ENCODE results near the gene CPXM1. TPM values are rescaled to one million over a fixed set of nuclear protein-coding genes. Genes with fewer than 3 reads are reported as not detected.

CPXM1 gene
- total RNA-seq, 2 donors from 2014 or later = 80.1 to 106 TPM

DNA sequence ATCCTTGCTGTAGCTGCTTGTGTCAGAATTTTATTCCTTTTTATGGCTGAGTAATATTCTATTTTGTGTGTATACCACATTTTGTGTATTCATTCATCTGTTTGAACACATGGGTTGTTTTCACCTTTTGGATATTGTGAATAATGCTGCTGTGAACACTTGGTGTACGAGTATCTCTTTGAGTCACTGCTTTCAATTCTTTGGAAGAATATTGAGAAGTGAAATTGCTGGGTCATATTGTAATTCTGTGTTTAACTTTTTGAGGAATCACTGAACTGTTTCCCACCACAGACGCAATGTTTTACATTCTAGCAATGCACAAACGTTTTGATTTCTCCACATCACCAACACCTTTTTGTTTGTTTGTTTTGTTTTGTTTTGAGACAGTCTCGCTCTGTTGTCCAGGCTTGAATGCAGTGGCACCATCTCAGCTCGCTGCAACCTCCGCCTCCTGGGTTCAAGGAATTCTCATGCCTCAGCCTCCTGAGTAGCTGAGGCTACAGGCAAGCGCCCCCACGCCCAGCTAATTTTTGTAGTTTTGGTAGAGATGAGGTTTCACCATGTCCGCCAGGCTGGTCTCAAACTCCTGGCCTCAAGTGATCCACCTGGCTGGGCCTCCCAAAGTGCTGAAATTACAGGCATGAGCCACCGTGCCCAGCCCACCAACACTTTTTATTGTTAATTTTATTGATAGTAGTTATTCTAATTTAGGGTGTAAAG lies 21.7 kb downstream of the CPXM1 start:
- H3K4me3 Mint-ChIP-seq = no peak overlapping the region
- no peaks in the 10 kb centered on the region for H3K9me3 Mint-ChIP-seq
- TF ChIP-seq, protein P1, sequence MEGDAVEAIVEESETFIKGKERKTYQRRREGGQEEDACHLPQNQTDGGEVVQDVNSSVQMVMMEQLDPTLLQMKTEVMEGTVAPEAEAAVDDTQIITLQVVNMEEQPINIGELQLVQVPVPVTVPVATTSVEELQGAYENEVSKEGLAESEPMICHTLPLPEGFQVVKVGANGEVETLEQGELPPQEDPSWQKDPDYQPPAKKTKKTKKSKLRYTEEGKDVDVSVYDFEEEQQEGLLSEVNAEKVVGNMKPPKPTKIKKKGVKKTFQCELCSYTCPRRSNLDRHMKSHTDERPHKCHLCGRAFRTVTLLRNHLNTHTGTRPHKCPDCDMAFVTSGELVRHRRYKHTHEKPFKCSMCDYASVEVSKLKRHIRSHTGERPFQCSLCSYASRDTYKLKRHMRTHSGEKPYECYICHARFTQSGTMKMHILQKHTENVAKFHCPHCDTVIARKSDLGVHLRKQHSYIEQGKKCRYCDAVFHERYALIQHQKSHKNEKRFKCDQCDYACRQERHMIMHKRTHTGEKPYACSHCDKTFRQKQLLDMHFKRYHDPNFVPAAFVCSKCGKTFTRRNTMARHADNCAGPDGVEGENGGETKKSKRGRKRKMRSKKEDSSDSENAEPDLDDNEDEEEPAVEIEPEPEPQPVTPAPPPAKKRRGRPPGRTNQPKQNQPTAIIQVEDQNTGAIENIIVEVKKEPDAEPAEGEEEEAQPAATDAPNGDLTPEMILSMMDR (conservative IDR thresholded peaks at IDR 0.05) = no peak
- peaks cover 7% of the 10 kb centered on the region for H3K27me3 ChIP-seq (ENCODE audit: control insufficient read depth, insufficient read depth, low read length, poor library complexity, severe bottlenecking)
- 80 to 89% methylated on average over 5 to 8 of the region's 10 CpGs for WGBS, 2 experiments (ENCODE audit: insufficient coverage in 1 of 2, insufficient read length in 1 of 2)
- no peak overlapping the region for H3K27ac ChIP-seq (ENCODE audit: low read depth, low read length)
- DNase-seq = no peak
- H3K4me1 ChIP-seq (ENCODE audit: control insufficient read depth, insufficient read depth, low read length) = no peaks in the 10 kb centered on the region
- H3K4me1 Mint-ChIP-seq = peaks cover 2% of the 10 kb centered on the region
- H3K9me3 ChIP-seq (ENCODE audit: control insufficient read depth, low read length) = no peaks in the 10 kb centered on the region
- no peak overlapping the region for H3K27ac Mint-ChIP-seq
- H3K4me3 ChIP-seq (ENCODE audit: low read length) = no peak overlapping the region
- H3K36me3 ChIP-seq (ENCODE audit: control insufficient read depth, insufficient read depth, low read length) = no peaks in the 10 kb centered on the region
- H3K36me3 Mint-ChIP-seq (ENCODE audit: low read depth) = no peaks in the 10 kb centered on the region
- H3K27me3 Mint-ChIP-seq (ENCODE audit: insufficient read depth) = peaks cover 17% of the 10 kb centered on the region
- H3K9ac ChIP-seq (ENCODE audit: extremely low read depth, low read length, poor library complexity, severe bottlenecking) = no peak overlapping the region

DNA sequence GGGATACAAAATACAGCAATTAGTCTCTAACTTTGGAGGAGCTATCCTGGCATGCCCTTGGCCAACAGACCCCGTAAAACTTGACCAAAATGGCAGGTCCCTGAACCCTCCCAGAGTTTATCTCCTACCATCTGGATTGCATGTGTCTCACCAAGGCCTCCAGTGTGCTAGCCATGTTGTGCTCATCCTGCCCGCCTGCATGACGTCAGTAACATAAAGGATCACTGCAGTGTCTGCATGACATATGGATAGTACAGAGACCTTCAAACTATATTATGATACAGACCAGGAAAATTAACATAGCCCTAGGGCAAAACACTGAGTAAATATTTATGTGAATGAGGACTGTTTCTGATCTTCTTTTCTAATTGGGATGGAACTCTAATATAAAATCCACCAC lies 25.3 kb downstream of the CPXM1 start:
- no peaks in the 10 kb centered on the region for H3K9me3 ChIP-seq (ENCODE audit: control insufficient read depth, low read length)
- 89% methylated on average over 3 of the region's 3 CpGs; no CpG with 5 or more reads in 1 of the 2 experiments for WGBS, 2 experiments (ENCODE audit: insufficient coverage in 1 of 2, insufficient read length in 1 of 2)
- TF ChIP-seq, protein P1 (conservative IDR thresholded peaks at IDR 0.05) = no peak
- no peak overlapping the region for H3K27ac Mint-ChIP-seq
- no peak overlapping the region for H3K4me3 ChIP-seq (ENCODE audit: low read length)
- no peaks in the 10 kb centered on the region for H3K9me3 Mint-ChIP-seq
- H3K27ac ChIP-seq (ENCODE audit: low read depth, low read length) = no peak overlapping the region
- H3K4me3 Mint-ChIP-seq = no peak overlapping the region
- H3K4me1 Mint-ChIP-seq = peaks cover 2% of the 10 kb centered on the region
- no peaks in the 10 kb centered on the region for H3K36me3 ChIP-seq (ENCODE audit: control insufficient read depth, insufficient read depth, low read length)
- H3K27me3 Mint-ChIP-seq (ENCODE audit: insufficient read depth) = peaks cover 9% of the 10 kb centered on the region
- no peaks in the 10 kb centered on the region for H3K36me3 Mint-ChIP-seq (ENCODE audit: low read depth)
- DNase-seq = no peak
- no peak overlapping the region for H3K9ac ChIP-seq (ENCODE audit: extremely low read depth, low read length, poor library complexity, severe bottlenecking)
- H3K27me3 ChIP-seq (ENCODE audit: control insufficient read depth, insufficient read depth, low read length, poor library complexity, severe bottlenecking) = no peaks in the 10 kb centered on the region
- no peaks in the 10 kb centered on the region for H3K4me1 ChIP-seq (ENCODE audit: control insufficient read depth, insufficient read depth, low read length)

DNA sequence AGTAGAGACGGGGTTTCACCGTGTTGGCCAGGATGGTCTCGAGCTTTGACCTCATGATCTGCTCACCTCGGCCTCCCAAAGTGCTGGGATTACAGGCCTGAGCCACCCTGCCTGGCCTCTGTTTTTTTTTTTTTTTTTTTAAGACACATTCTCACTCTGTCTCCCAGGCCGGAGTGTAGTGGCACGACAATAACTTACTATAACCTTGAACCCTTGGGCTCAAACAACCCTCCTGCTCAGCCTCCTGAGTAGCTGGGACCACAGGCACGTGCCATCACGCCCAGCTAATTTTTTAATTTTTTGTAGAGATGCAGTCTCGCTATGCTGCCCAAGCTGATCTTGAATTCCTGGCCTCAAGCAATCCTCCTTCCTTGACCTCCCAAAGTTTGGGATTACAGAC lies 26.6 kb downstream of the CPXM1 start:
- no peak overlapping the region for H3K9ac ChIP-seq (ENCODE audit: extremely low read depth, low read length, poor library complexity, severe bottlenecking)
- no peaks in the 10 kb centered on the region for H3K9me3 Mint-ChIP-seq

More for the DNA sequence above, 26.6 kb downstream of the CPXM1 start:
- Histone ChIP-seq H3K4me3 (ENCODE audit: low read length) (no peak overlapping the region), H3K27me3 (ENCODE audit: control insufficient read depth, insufficient read depth, low read length, poor library complexity, severe bottlenecking) (no peaks in the 10 kb centered on the region), H3K36me3 (ENCODE audit: control insufficient read depth, insufficient read depth, low read length) (no peaks in the 10 kb centered on the region), H3K9me3 (ENCODE audit: control insufficient read depth, low read length) (no peaks in the 10 kb centered on the region), H3K27ac (ENCODE audit: low read depth, low read length) (no peak overlapping the region), H3K4me1 (ENCODE audit: control insufficient read depth, insufficient read depth, low read length) (no peaks in the 10 kb centered on the region)
- Mint-ChIP-seq H3K4me3 (no peak overlapping the region), H3K27me3 (ENCODE audit: insufficient read depth) (peaks cover 18% of the 10 kb centered on the region), H3K27ac (no peak overlapping the region), H3K36me3 (ENCODE audit: low read depth) (no peaks in the 10 kb centered on the region), H3K4me1 (peaks cover 2% of the 10 kb centered on the region)
- DNase-seq = no peak
- 86 to 90% methylated on average over 6 to 9 of the region's 9 CpGs for WGBS, 2 experiments (ENCODE audit: insufficient coverage in 1 of 2, insufficient read length in 1 of 2)
- TF ChIP-seq, protein P1 (conservative IDR thresholded peaks at IDR 0.05) = no peak

Data from endodermal cell (in vitro differentiated cells).